Right lung (tissue), 5 donors: ENCODE results near the gene PLEKHG2. TPM values are rescaled to one million over a fixed set of nuclear protein-coding genes. Genes with fewer than 3 reads are reported as not detected.

ENCODE experiments used
- polyA plus RNA-seq, 5 donors: library from polyadenylated mRNA; unstranded; fragments of 120-200 nt; gene quantifications; one replicate each; pipeline versions ENCODE4 v1.2.1 to v1.2.3, GENCODE V29; 2013; ENCODE audit warnings: inconsistent platforms in 1 of 5, low replicate concordance in 1 of 5; ENCODE audit not compliant: insufficient read length in 5 of 5, insufficient read depth in 1 of 5

The PLEKHG2 gene
- polyA plus RNA-seq, 5 donors, result 75.8 to 98.2 (median 89.8) TPM

Other genes with a start within 250 kb of the PLEKHG2 start
- gene NCCRP1, start 215.7 kb upstream of the PLEKHG2 start, polyA plus RNA-seq, result under 1 TPM; 0.09 to 0.29 (median 0.21) TPM
- not detected for gene SYCN, start 208.4 kb upstream of the PLEKHG2 start, polyA plus RNA-seq
- gene IFNL3, start 167.7 kb upstream of the PLEKHG2 start, polyA plus RNA-seq, result not detected
- not detected for gene IFNL4, start 163.8 kb upstream of the PLEKHG2 start, polyA plus RNA-seq
- gene IFNL2, start 144.3 kb upstream of the PLEKHG2 start, polyA plus RNA-seq, result not detected
- not detected for gene IFNL1, start 116.3 kb upstream of the PLEKHG2 start, polyA plus RNA-seq
- 1 to 10 TPM; 1.3 to 3.3 (median 2.1) TPM for gene LRFN1, start 91.8 kb upstream of the PLEKHG2 start, polyA plus RNA-seq
- 10 to 100 TPM; 42.5 to 54.5 (median 50.2) TPM for gene GMFG, start 76.6 kb upstream of the PLEKHG2 start, polyA plus RNA-seq
- gene SAMD4B, start 70.2 kb upstream of the PLEKHG2 start, polyA plus RNA-seq, result 100 to 1,000 TPM in 3 of 5 donors, 10 to 100 TPM in 2; 79.7 to 128 (median 117) TPM
- 10 to 100 TPM; 57.7 to 71.1 (median 69.7) TPM for gene PAF1, start 21.6 kb upstream of the PLEKHG2 start, polyA plus RNA-seq
- gene MED29, start 21.3 kb upstream of the PLEKHG2 start, polyA plus RNA-seq, result 10 to 100 TPM; 32.9 to 45.0 (median 34.4) TPM
- gene ZFP36, start 5.8 kb upstream of the PLEKHG2 start, polyA plus RNA-seq, result 100 to 1,000 TPM in 1 of 5 donors, 10 to 100 TPM in 4; 36.6 to 122 (median 82.1) TPM
- gene RPS16, start 23.3 kb downstream of the PLEKHG2 start, polyA plus RNA-seq, result 1,000 to 10,000 TPM; 1,340 to 2,075 (median 1,433) TPM
- gene SUPT5H, start 32.9 kb downstream of the PLEKHG2 start, polyA plus RNA-seq, result 100 to 1,000 TPM; 112 to 153 (median 126) TPM
- gene TIMM50, start 68.2 kb downstream of the PLEKHG2 start, polyA plus RNA-seq, result 10 to 100 TPM; 57.7 to 81.3 (median 69.1) TPM
- gene DLL3, start 86.3 kb downstream of the PLEKHG2 start, polyA plus RNA-seq, result under 1 TPM; 0.18 to 0.59 (median 0.43) TPM
- gene SELENOV, start 102.5 kb downstream of the PLEKHG2 start, polyA plus RNA-seq, result under 1 TPM in 4 of 5 donors, not detected in 1; 0.25 to 0.51 (median 0.42) TPM
- 1 to 10 TPM; 4.1 to 5.4 (median 4.6) TPM for gene EID2B, start 120.2 kb downstream of the PLEKHG2 start, polyA plus RNA-seq
- 10 to 100 TPM; 11.7 to 17.9 (median 15.9) TPM for gene EID2, start 127.5 kb downstream of the PLEKHG2 start, polyA plus RNA-seq
- not detected for gene LGALS13, start 189.9 kb downstream of the PLEKHG2 start, polyA plus RNA-seq
- not detected for gene LGALS16, start 243.2 kb downstream of the PLEKHG2 start, polyA plus RNA-seq